OCI-LY7 (cell line): ENCODE data around the gene CHST11.

ENCODE experiments used
- CTCF ChIP-seq: fragments of 200-600 bp; sonication (generic); conservative IDR thresholded peaks from 2 replicates; pipeline ENCODE4 v1.5.1; 2014; ENCODE audit warnings: mild to moderate bottlenecking, antibody characterized with exemption, low read length, moderate library complexity, mixed read lengths
- EZH2phosphoT487 ChIP-seq: fragments of 200-600 bp; sonication (generic); IDR thresholded peaks from 2 replicates; pipeline ENCODE4 v1.6.1; 2018; ENCODE audit warnings: low read depth, borderline replicate concordance, mild to moderate bottlenecking, mixed run types, antibody characterized with exemption, low read length, moderate library complexity, mixed read lengths

GRCh38 chr12:104648756-104649155, 192.0 kb downstream of the CHST11 start:
- TF ChIP-seq CTCF: no peak
- no peak for TF ChIP-seq EZH2phosphoT487
